ENCODE results near the gene MAP2K7.

Gene MAP2K7

GRCh38 chr19:7860714-7861618 lies 42.7 kb upstream of the MAP2K7 start:
- Histone ChIP-seq H3K4me1 (ENCODE audit: control insufficient read depth in 1 of 2, insufficient read depth in 2 of 2, low read length in 2 of 2) (peaks cover 16 to 19% of the 10 kb centered on the region in 2 donors), H3K27ac (ENCODE audit: low read depth, low read length) (no peak overlapping the region), H3K27me3 (ENCODE audit: control insufficient read depth in 1 of 2, insufficient read depth in 2 of 2, low read length in 2 of 2) (peaks cover 35 to 37% of the 10 kb centered on the region in 2 donors), H3K9me3 (ENCODE audit: control insufficient read depth in 1 of 2, low read length in 2 of 2) (no peaks in the 10 kb centered on the region), H3K36me3 (ENCODE audit: control insufficient read depth in 1 of 2, insufficient read depth in 2 of 2, low read length in 2 of 2) (no peaks in the 10 kb centered on the region), H3K9ac (ENCODE audit: low read depth in 1 of 2, low read length in 2 of 2) (no peak overlapping the region), H3K4me3 (ENCODE audit: low read depth in 1 of 2, low read length in 2 of 2) (no peak overlapping the region)

- H3K4me3 ChIP-seq (ENCODE audit: low read depth in 1 of 2, low read length in 2 of 2): peak overlapping the region; percentile 47 to 54
- no peaks in the 10 kb centered on the region for H3K36me3 ChIP-seq (ENCODE audit: control insufficient read depth in 1 of 2, insufficient read depth in 2 of 2, low read length in 2 of 2)
- peaks cover 16 to 19% of the 10 kb centered on the region in 2 donors for H3K4me1 ChIP-seq (ENCODE audit: control insufficient read depth in 1 of 2, insufficient read depth in 2 of 2, low read length in 2 of 2)
- no peaks in the 10 kb centered on the region for H3K9me3 ChIP-seq (ENCODE audit: control insufficient read depth in 1 of 2, low read length in 2 of 2)
- no peak overlapping the region for H3K27ac ChIP-seq (ENCODE audit: low read depth, low read length)
- no peak overlapping the region for H3K9ac ChIP-seq (ENCODE audit: low read depth in 1 of 2, low read length in 2 of 2)
- H3K27me3 ChIP-seq (ENCODE audit: control insufficient read depth in 1 of 2, insufficient read depth in 2 of 2, low read length in 2 of 2): peaks cover 40 to 42% of the 10 kb centered on the region in 2 donors
Measured at GRCh38 chr19:7861619-7862412, 41.9 kb upstream of the MAP2K7 start.

GRCh38 chr19:7862413-7862951 lies 41.2 kb upstream of the MAP2K7 start:
- Histone ChIP-seq H3K36me3 (ENCODE audit: control insufficient read depth in 1 of 2, insufficient read depth in 2 of 2, low read length in 2 of 2) (no peaks in the 10 kb centered on the region), H3K4me3 (ENCODE audit: low read depth in 1 of 2, low read length in 2 of 2) (peak overlapping the region; percentile 47 to 54), H3K4me1 (ENCODE audit: control insufficient read depth in 1 of 2, insufficient read depth in 2 of 2, low read length in 2 of 2) (peaks cover 16 to 19% of the 10 kb centered on the region in 2 donors), H3K27ac (ENCODE audit: low read depth, low read length) (no peak overlapping the region), H3K9ac (ENCODE audit: low read depth in 1 of 2, low read length in 2 of 2) (no peak overlapping the region), H3K27me3 (ENCODE audit: control insufficient read depth in 1 of 2, insufficient read depth in 2 of 2, low read length in 2 of 2) (peaks cover 43 to 49% of the 10 kb centered on the region in 2 donors), H3K9me3 (ENCODE audit: control insufficient read depth in 1 of 2, low read length in 2 of 2) (no peaks in the 10 kb centered on the region)

- no peak overlapping the region for H3K27ac ChIP-seq (ENCODE audit: low read depth, low read length)
- peaks cover 43 to 49% of the 10 kb centered on the region in 2 donors for H3K27me3 ChIP-seq (ENCODE audit: control insufficient read depth in 1 of 2, insufficient read depth in 2 of 2, low read length in 2 of 2)
- no peaks in the 10 kb centered on the region for H3K9me3 ChIP-seq (ENCODE audit: control insufficient read depth in 1 of 2, low read length in 2 of 2)
- no peak overlapping the region for H3K4me3 ChIP-seq (ENCODE audit: low read depth in 1 of 2, low read length in 2 of 2)
- peaks cover 15 to 17% of the 10 kb centered on the region in 2 donors for H3K4me1 ChIP-seq (ENCODE audit: control insufficient read depth in 1 of 2, insufficient read depth in 2 of 2, low read length in 2 of 2)
- H3K9ac ChIP-seq (ENCODE audit: low read depth in 1 of 2, low read length in 2 of 2): no peak overlapping the region
- H3K36me3 ChIP-seq (ENCODE audit: control insufficient read depth in 1 of 2, insufficient read depth in 2 of 2, low read length in 2 of 2): no peaks in the 10 kb centered on the region
Measured at GRCh38 chr19:7863157-7863970, 40.3 kb upstream of the MAP2K7 start.

- Histone ChIP-seq H3K9me3 (ENCODE audit: control insufficient read depth in 1 of 2, low read length in 2 of 2) (no peaks in the 10 kb centered on the region), H3K9ac (ENCODE audit: low read depth in 1 of 2, low read length in 2 of 2) (no peak overlapping the region), H3K36me3 (ENCODE audit: control insufficient read depth in 1 of 2, insufficient read depth in 2 of 2, low read length in 2 of 2) (no peaks in the 10 kb centered on the region), H3K4me1 (ENCODE audit: control insufficient read depth in 1 of 2, insufficient read depth in 2 of 2, low read length in 2 of 2) (peaks cover 19 to 21% of the 10 kb centered on the region in 2 donors), H3K4me3 (ENCODE audit: low read depth in 1 of 2, low read length in 2 of 2) (no peak overlapping the region), H3K27ac (ENCODE audit: low read depth, low read length) (no peak overlapping the region), H3K27me3 (ENCODE audit: control insufficient read depth in 1 of 2, insufficient read depth in 2 of 2, low read length in 2 of 2) (peaks cover 43 to 49% of the 10 kb centered on the region in 2 donors)
Measured at GRCh38 chr19:7863971-7864689, 39.5 kb upstream of the MAP2K7 start.

- H3K27ac ChIP-seq (ENCODE audit: low read depth, low read length): no peak overlapping the region
- no peak overlapping the region for H3K4me3 ChIP-seq (ENCODE audit: low read depth in 1 of 2, low read length in 2 of 2)
- no peaks in the 10 kb centered on the region for H3K36me3 ChIP-seq (ENCODE audit: control insufficient read depth in 1 of 2, insufficient read depth in 2 of 2, low read length in 2 of 2)
- peaks cover 43 to 49% of the 10 kb centered on the region in 2 donors for H3K27me3 ChIP-seq (ENCODE audit: control insufficient read depth in 1 of 2, insufficient read depth in 2 of 2, low read length in 2 of 2)
- peaks cover 19 to 21% of the 10 kb centered on the region in 2 donors for H3K4me1 ChIP-seq (ENCODE audit: control insufficient read depth in 1 of 2, insufficient read depth in 2 of 2, low read length in 2 of 2)
- no peaks in the 10 kb centered on the region for H3K9me3 ChIP-seq (ENCODE audit: control insufficient read depth in 1 of 2, low read length in 2 of 2)
- no peak overlapping the region for H3K9ac ChIP-seq (ENCODE audit: low read depth in 1 of 2, low read length in 2 of 2)
Measured at GRCh38 chr19:7864690-7865074, 39.0 kb upstream of the MAP2K7 start.

GRCh38 chr19:7865262-7865911 lies 38.3 kb upstream of the MAP2K7 start:
- H3K27me3 ChIP-seq (ENCODE audit: control insufficient read depth in 1 of 2, insufficient read depth in 2 of 2, low read length in 2 of 2): peaks cover 43 to 49% of the 10 kb centered on the region in 2 donors
- H3K4me1 ChIP-seq (ENCODE audit: control insufficient read depth in 1 of 2, insufficient read depth in 2 of 2, low read length in 2 of 2): peaks cover 19 to 21% of the 10 kb centered on the region in 2 donors
- no peaks in the 10 kb centered on the region for H3K9me3 ChIP-seq (ENCODE audit: control insufficient read depth in 1 of 2, low read length in 2 of 2)
- no peak overlapping the region for H3K9ac ChIP-seq (ENCODE audit: low read depth in 1 of 2, low read length in 2 of 2)
- no peak overlapping the region for H3K4me3 ChIP-seq (ENCODE audit: low read depth in 1 of 2, low read length in 2 of 2)
- H3K36me3 ChIP-seq (ENCODE audit: control insufficient read depth in 1 of 2, insufficient read depth in 2 of 2, low read length in 2 of 2): no peaks in the 10 kb centered on the region
- no peak overlapping the region for H3K27ac ChIP-seq (ENCODE audit: low read depth, low read length)

- Histone ChIP-seq H3K4me1 (ENCODE audit: control insufficient read depth in 1 of 2, insufficient read depth in 2 of 2, low read length in 2 of 2) (peaks cover 14 to 16% of the 10 kb centered on the region in 2 donors), H3K27me3 (ENCODE audit: control insufficient read depth in 1 of 2, insufficient read depth in 2 of 2, low read length in 2 of 2) (peaks cover 32 to 41% of the 10 kb centered on the region in 2 donors), H3K27ac (ENCODE audit: low read depth, low read length) (no peak overlapping the region)
Measured at GRCh38 chr19:7866399-7867091, 37.1 kb upstream of the MAP2K7 start.

More at GRCh38 chr19:7866399-7867091, 37.1 kb upstream of the MAP2K7 start:
- Histone ChIP-seq H3K36me3 (ENCODE audit: control insufficient read depth in 1 of 2, insufficient read depth in 2 of 2, low read length in 2 of 2) (no peaks in the 10 kb centered on the region), H3K9me3 (ENCODE audit: control insufficient read depth in 1 of 2, low read length in 2 of 2) (no peaks in the 10 kb centered on the region), H3K4me3 (ENCODE audit: low read depth in 1 of 2, low read length in 2 of 2) (no peak overlapping the region), H3K9ac (ENCODE audit: low read depth in 1 of 2, low read length in 2 of 2) (no peak overlapping the region)

Measured in duodenal mucosa (tissue), 2 donors.